Stimulated activated CD4-positive, alpha-beta T cell treated with anti-CD3 and anti-CD28 coated beads, Interleukin-4, amount 100 ng/mL, for 4 hours (primary cell): ENCODE measurements around the gene MRPL23.

ENCODE experiments used
- DNase-seq, 2 experiments: peaks; one replicate each; pipeline ENCODE4 v3.0.0-alpha.2; 2020

The MRPL23 gene

DNA sequence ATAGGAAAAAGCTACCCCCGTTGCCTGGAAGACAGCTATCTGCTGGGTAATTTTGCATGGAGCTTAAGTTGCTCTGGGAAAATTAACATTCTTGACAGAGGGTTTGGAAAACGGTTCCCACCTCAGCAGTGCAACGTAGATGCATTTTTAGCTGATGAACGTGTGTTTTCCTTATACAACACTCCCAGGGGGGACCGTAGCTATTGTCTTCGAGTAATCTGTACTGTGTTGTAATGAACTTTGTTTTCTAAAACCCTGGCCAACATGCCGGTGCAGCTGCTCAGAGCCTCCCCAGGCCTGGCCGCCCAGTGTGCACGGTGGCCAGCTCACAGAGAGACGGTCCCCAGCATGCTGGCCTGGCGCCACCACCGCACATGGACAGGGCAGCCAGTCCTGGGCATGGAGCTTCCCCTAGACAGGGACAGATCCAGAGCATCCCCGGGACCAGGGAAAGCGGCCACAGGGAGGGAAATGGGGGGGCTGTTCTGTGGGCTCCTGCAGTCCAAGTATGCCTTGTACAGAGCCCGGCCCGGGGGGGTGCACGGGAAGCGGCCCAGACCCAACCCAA, 25.5 kb upstream of the MRPL23 start:
- no peak for DNase-seq

DNA sequence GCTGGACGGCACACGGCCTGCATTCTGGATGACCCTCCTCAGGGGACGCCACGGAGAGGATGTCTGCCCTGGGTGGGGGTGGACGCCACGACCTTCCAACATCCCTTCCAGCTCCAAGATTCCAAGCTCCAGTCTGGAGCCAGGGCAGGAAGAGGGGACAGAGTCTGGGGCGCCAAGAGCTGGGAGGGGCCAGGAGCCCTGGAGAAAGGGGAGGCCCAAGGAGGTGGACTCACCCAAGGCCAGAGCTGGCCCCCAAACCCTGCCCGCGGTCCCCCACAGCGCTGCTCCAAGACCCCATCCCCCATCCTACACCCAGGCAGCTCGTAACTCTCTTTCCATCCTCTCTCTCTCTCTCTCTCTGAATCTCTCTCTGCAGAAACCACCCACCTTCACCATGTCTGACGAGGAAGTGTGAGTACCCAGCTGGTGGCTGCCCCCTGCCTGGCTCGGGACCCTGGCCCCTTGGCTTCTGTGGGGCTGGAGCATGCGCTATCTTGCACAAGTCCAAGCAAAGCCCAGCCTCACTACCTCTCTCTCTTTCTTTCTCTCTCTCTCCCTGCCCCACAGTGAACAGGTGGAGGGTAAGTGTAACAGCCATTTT, 24.6 kb upstream of the MRPL23 start:
- no peak for DNase-seq

GRCh38 chr11:1923201-1923956, 23.8 kb upstream of the MRPL23 start:
- no peak for DNase-seq

DNA sequence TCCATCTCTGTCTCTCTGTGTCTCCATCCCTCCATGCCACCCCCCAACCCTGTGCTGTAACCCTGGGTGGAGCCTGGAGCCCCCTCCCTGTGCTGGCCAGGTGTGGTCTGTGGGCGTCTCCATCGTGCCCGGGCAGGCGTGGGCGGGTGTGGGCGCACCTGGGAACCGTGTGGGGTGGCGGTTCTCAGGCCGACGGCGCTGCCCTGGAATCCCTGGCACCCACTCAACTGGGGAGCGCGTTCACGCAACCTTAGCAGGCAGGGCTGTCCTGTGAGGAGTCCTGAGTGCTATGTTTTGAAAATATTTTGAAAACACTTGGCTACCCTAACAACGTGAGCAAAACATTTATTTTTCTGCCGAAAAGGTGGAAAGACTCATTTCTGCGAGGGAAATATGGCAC, 23.0 kb upstream of the MRPL23 start:
- no peak for DNase-seq

GRCh38 chr11:1924646-1925372, 22.3 kb upstream of the MRPL23 start:
- DNase-seq: no peak

DNA sequence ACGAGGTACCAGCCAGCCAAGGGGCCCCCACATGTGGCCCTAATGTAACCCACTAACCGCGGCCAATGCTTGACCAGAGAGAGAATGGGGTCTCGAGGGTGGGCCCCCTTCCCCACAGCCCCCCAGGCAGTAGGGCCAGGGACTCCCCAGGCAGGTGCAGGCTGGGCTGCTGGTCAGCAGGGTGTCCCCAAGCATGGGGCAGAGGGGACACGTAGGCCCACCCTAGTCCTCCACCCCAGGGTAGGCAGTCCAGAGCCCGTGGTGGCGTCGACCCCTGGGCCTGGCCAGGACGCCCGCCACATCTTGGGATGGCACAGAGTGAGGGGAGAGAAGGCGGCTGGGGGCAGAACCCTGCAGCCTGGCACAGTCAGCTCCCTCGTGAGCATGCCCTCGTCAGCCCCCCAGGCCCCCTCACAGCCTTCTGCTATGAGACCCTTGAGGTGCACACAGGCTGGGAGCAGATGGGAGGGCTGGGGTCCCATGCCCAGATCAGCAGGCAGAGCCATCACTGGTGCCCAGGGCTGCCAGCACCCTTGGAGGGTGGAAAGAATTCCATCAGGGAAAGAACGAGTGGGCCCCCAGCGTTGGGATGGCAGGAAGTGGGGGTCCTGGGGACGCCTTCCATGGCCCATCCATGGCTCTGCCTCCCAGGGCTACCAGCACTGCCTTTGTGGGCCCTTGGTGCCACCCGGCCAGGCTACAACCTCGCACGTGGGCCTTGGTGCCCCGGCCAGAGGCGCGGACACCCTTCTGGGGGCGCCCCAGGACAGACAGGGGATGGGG, 21.6 kb upstream of the MRPL23 start:
- DNase-seq: no peak

DNA sequence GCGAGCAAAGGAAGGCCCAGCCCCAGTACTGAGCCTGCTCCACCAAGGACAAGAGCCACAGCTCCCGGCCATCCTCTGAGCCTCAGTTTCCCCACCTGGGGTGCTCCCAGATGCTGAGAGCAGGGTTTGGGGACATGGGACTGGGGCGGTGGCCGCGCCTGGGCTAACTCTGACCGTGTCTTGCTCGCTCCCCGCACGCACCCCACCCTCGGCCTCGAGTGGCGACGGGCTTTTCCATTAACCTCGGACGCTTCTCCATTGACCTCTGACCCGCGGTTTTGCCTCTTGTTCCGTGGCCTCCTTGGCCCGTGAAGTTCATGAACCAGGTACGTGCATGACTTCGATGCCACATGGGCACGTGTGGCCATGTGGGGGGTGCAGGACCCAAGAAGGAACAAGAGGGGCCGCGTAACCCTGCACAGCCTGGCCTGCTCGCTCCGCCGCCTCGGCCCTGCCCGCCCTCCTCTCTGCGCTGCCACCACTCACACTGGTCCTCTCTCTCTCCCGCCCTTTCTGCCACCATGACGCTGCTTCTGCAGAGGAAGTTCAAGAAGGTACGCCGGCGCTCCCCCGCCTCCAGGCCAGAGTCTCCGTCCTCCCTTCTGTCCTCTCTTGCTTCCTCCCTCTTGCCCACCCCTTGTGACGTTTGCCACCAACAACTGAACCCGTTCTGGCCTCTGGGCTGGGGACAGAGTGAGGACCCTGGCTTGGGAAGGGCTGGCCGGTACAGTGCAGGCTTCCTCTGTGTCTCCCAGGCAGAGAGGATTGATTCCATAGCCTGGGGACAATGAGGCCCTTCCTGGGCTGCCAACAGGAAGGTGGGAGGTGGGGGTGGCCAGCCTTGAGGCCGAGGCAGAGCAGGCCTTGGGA, 20.7 kb upstream of the MRPL23 start:
- no peak for DNase-seq

DNA sequence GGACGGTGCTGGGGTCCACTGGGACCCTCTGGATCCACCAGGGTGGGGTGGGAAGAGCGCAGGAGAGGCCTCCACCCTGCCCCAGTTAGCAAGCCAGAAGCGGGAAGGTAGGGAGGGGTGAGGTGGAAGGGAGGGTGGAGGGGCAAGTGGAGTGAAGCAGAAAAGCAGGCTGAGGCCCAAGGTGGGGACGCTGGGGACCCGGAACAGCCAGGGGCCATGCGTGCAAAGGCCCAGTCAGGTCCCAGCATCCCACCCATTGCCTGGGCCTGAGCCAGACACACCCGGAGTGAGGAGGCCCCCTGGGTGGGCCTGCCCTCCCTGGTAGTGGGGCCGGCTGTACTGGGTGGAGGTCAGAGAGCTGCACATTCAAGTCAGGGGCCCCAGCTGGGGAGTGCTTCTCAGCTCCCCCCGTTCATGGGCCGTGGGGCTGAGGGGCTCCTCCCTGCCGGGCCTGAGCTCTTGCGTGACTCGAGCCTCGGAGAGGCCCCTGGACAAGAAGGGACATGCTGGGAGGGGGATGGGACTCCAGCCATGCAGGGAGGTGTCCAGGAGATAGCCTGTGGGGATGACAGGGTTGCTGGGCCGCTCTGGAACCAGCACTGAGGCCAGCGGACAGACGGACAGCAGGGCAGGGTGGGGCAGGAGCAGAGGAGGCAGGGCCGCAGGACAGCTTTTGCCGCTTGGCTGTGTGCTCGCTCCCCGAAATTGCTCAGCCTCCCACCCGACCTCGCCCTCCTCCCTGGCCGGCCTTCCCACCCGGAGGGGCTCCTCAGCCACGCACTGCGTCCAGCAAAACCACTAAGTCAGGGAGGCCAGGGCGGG, 19.9 kb upstream of the MRPL23 start:
- no peak for DNase-seq

GRCh38 chr11:1927848-1928469, 19.2 kb upstream of the MRPL23 start:
- no peak for DNase-seq

DNA sequence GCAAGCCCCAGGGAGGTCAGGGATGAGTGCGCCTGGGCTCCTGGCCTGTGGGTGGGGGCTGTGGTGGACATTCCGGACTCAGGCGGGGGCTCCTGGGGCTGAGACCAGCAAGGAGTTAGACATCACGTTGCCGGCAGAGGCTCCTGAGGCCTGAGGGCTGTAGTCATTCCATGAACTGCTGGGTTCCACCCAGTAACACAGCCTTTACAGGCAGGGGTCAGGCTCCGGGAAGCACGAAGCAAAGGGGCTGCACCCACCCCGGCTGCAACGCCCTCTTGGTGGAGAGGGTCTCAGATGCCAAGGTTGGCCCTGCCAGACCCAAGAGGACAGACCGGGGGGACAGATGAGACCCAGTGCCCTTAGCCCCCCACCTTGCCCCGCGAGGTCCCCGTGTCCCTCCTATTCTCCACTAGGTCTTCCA, 18.7 kb upstream of the MRPL23 start:
- DNase-seq: no peak

GRCh38 chr11:1928891-1929541, 18.1 kb upstream of the MRPL23 start:
- no peak for DNase-seq

GRCh38 chr11:1929621-1930461, 17.3 kb upstream of the MRPL23 start:
- no peak for DNase-seq

- DNase-seq: no peak
Measured at GRCh38 chr11:1930462-1930830, 16.7 kb upstream of the MRPL23 start.

GRCh38 chr11:1931341-1932104, 15.6 kb upstream of the MRPL23 start:
- no peak for DNase-seq

GRCh38 chr11:1932105-1932480, 15.0 kb upstream of the MRPL23 start:
- DNase-seq: no peak

- DNase-seq: no peak
Measured at GRCh38 chr11:1932681-1933080, 14.5 kb upstream of the MRPL23 start.

DNA sequence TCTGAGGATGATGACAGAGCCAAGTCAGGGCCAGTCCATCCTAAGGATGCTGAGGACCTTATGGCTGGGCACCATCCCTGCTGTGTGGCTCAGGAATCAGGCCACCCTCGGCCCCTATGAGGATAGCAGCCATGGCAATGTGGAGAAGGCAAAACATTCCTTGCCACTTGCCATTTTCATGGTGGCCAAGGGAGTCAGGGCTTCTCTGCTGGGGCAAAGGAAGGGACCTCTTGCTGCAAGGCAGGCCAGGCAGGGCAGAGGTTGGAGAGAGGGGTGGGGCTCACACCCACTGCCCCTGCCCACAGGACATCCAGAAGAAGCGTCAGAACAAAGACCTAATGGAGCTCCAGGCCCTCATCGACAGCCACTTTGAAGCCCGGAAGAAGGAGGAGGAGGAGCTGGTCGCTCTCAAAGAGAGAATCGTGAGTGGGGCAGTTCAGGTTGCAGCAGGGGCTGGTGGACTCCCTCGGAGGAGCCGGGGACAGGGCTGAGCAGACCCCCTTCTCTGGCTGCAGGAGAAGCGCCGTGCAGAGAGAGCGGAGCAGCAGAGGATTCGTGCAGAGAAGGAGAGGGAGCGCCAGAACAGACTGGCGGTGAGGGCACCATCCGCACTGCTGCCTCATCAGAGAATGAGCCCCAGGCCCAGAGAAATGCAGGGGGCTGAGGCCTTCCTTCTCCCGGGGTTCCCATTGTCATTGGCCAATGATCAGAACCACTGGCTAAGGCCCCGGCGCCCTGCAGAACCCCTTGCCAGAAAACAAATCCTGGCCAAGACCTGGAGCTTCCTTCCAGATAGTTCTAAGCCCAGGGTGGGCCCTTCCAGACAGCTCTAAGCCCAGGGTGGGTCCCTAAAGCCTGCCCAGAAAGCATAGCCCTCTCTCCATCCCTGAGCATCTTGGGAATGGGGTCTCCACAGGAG, 13.5 kb upstream of the MRPL23 start:
- no peak for DNase-seq
